ENCODE data around the gene MTCL3.
A peak's percentile ranks its signal among the peaks of the same experiment; 100 is the strongest.

Gene MTCL3

GRCh38 chr6:127515234-127515793 is 3.8 kb downstream of the MTCL3 start:
- no peak for DNase-seq

- DNase-seq = peak; percentile 17
These were observed 4.3 kb downstream of the MTCL3 start for GRCh38 chr6:127514773-127515227.

- DNase-seq = peak; percentile 0
These were observed 4.9 kb downstream of the MTCL3 start for GRCh38 chr6:127514179-127514772.

GRCh38 chr6:127513425-127513824 is 5.7 kb downstream of the MTCL3 start:
- no peak for DNase-seq

GRCh38 chr6:127510876-127511275 is 8.3 kb downstream of the MTCL3 start:
- no peak for DNase-seq

- DNase-seq = no peak
These were observed 12.2 kb downstream of the MTCL3 start for GRCh38 chr6:127506894-127507293.

- no peak for DNase-seq
These were observed 16.1 kb downstream of the MTCL3 start for GRCh38 chr6:127503022-127503421.

GRCh38 chr6:127497410-127497809 is 21.7 kb downstream of the MTCL3 start:
- no peak for DNase-seq

GRCh38 chr6:127496471-127496870 is 22.7 kb downstream of the MTCL3 start:
- DNase-seq = no peak

- DNase-seq = no peak
These were observed 24.8 kb downstream of the MTCL3 start for GRCh38 chr6:127494240-127494767.

GRCh38 chr6:127489248-127489647 is 29.9 kb downstream of the MTCL3 start:
- no peak for DNase-seq

GRCh38 chr6:127486934-127487333 is 32.2 kb downstream of the MTCL3 start:
- no peak for DNase-seq

- no peak for DNase-seq
These were observed 34.8 kb downstream of the MTCL3 start for GRCh38 chr6:127484212-127484863.

- DNase-seq = no peak
These were observed 35.6 kb downstream of the MTCL3 start for GRCh38 chr6:127483399-127484055.

GRCh38 chr6:127482325-127482724 is 36.8 kb downstream of the MTCL3 start:
- DNase-seq = no peak

- DNase-seq = no peak
These were observed 37.5 kb downstream of the MTCL3 start for GRCh38 chr6:127481628-127482027.

- DNase-seq = no peak
These were observed 38.0 kb downstream of the MTCL3 start for GRCh38 chr6:127481111-127481510.

GRCh38 chr6:127477658-127478057 is 41.5 kb downstream of the MTCL3 start:
- DNase-seq = no peak

GRCh38 chr6:127475823-127476176 is 43.3 kb downstream of the MTCL3 start:
- no peak for DNase-seq

- no peak for DNase-seq
These were observed 43.9 kb downstream of the MTCL3 start for GRCh38 chr6:127475135-127475822.

GRCh38 chr6:127471379-127472255 is 47.5 kb downstream of the MTCL3 start:
- DNase-seq = no peak

Measured in muscle of arm (tissue), 1 donor.